Gastrocnemius medialis (tissue), 4 donors: Measurements from ENCODE around the gene SPATA31D1. TPM values are rescaled to one million over a fixed set of nuclear protein-coding genes. Genes with fewer than 3 reads are reported as not detected.

Source experiments
- ATAC-seq, 2 donors: fragments of 150-250 bp; one replicate each; pipeline ENCODE4 v1.9.1; 2016
- DNase-seq, 2 donors: peaks; one replicate each; pipeline ENCODE4 v3.0.0-alpha.2; 2019
- H3K27ac ChIP-seq, 4 donors: fragments of 200-600 bp; sonication (generic); 1 replicate in 1 of 4; 2 replicates in 3 of 4; pipeline ENCODE4 v1.5.1; 2016 to 2018; ENCODE audit warnings: mild to moderate bottlenecking in 2 of 4, moderate library complexity in 1 of 4
- H3K27me3 ChIP-seq, 3 donors: fragments of 200-600 bp; sonication (generic) in 2 of 3; 1 replicate in 1 of 3; 2 replicates in 2 of 3; pipeline versions ENCODE4 v1.5.1 to v1.6.0; 2016 to 2019; ENCODE audit warnings: mild to moderate bottlenecking in 1 of 3, moderate library complexity in 1 of 3
- H3K36me3 ChIP-seq, 2 donors: fragments of 200-600 bp; sonication (generic) in 1 of 2; one replicate each; pipeline ENCODE4 v1.5.1; 2017 to 2018
- H3K4me1 ChIP-seq, 2 donors: fragments of 200-600 bp; sonication (generic) in 1 of 2; one replicate each; pipeline ENCODE4 v1.5.1; 2016 to 2017; ENCODE audit warnings: mild to moderate bottlenecking in 2 of 2
- H3K4me3 ChIP-seq, 4 donors: fragments of 200-600 bp; sonication (generic) in 3 of 4; 1 replicate in 1 of 4; 2 replicates in 3 of 4; pipeline ENCODE4 v1.5.1; 2016 to 2019; ENCODE audit warnings: mild to moderate bottlenecking in 2 of 4
- H3K9me3 ChIP-seq, 3 donors: fragments of 200-600 bp; sonication (generic) in 2 of 3; 1 replicate in 1 of 3; 2 replicates in 2 of 3; pipeline ENCODE4 v1.5.1; 2016 to 2019
- POLR2A ChIP-seq, 2 donors: fragments of 450-650 bp; IDR thresholded peaks; one replicate each; pipeline ENCODE4 v1.6.1; 2017; ENCODE audit warnings: antibody characterized with exemption in 2 of 2, mild to moderate bottlenecking in 2 of 2, moderate library complexity in 2 of 2
- in situ Hi-C, 4 donors: fragments of 200-750 bp; cut with MboI; loops; one replicate each; pipeline versions ENCODE4 v1.15.0 to v1.8.0; 2017; ENCODE audit warnings: low sequenced_read_pairs in 4 of 4
- intact Hi-C: fragments of 100-400 bp; cut with DNase I; formaldehyde crosslinking; loops from one replicate; pipeline ENCODE4 v1.15.1; 2023; ENCODE audit warnings: low total_unique reads
- total RNA-seq, 4 donors: library from RNA; depleted of rRNA; stranded (reverse); fragments of >200 nt; gene quantifications; one replicate each; pipeline versions ENCODE4 v1.1.0 to v1.2.3, GENCODE V29; 2016
- TF ChIP-seq, protein P1 (sequence below), 5 experiments: fragments of 450-650 bp in 3 of 5; fragments of 200-600 bp in 2 of 5; sonication (generic) in 2 of 5; IDR thresholded peaks in 4 of 5; conservative IDR thresholded peaks in 1 of 5; 1 replicate in 4 of 5; 2 replicates in 1 of 5; pipeline ENCODE4 v1.5.1; 2016 to 2019; ENCODE audit warnings: antibody characterized with exemption in 5 of 5, mild to moderate bottlenecking in 3 of 5, moderate library complexity in 3 of 5

Gene SPATA31D1
- total RNA-seq, 4 donors from 2014 or later = not detected

DNA sequence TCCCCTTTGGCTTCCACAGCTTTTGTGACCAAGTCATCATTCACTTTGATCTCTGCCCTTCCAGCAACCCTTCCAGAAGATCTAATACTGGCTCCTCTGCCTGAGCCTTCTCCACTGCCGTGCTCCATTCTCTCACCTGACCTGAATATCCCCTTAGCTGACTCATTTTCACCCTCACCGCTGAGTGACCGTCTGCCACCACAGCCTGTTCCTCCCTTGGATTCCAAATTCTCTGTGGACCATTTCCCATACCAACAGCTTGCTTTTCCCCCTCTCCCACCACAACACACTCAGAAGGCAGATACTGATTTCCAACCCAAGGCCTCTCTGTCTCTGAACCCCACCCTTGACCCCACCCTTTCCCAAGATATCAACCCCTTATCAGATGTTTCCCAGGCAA is 20.5 kb upstream of the SPATA31D1 start:
- Histone ChIP-seq H3K27me3 (no peaks in the 10 kb centered on the region), H3K27ac (no peak overlapping the region), H3K36me3 (no peaks in the 10 kb centered on the region), H3K9me3 (no peaks in the 10 kb centered on the region), H3K4me1 (no peaks in the 10 kb centered on the region), H3K4me3 (no peak overlapping the region)
- no peak for TF ChIP-seq POLR2A (IDR thresholded peaks at IDR 0.05)
- TF ChIP-seq, protein P1, sequence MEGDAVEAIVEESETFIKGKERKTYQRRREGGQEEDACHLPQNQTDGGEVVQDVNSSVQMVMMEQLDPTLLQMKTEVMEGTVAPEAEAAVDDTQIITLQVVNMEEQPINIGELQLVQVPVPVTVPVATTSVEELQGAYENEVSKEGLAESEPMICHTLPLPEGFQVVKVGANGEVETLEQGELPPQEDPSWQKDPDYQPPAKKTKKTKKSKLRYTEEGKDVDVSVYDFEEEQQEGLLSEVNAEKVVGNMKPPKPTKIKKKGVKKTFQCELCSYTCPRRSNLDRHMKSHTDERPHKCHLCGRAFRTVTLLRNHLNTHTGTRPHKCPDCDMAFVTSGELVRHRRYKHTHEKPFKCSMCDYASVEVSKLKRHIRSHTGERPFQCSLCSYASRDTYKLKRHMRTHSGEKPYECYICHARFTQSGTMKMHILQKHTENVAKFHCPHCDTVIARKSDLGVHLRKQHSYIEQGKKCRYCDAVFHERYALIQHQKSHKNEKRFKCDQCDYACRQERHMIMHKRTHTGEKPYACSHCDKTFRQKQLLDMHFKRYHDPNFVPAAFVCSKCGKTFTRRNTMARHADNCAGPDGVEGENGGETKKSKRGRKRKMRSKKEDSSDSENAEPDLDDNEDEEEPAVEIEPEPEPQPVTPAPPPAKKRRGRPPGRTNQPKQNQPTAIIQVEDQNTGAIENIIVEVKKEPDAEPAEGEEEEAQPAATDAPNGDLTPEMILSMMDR (IDR thresholded peaks at IDR 0.05 in 4 of 5, conservative IDR thresholded peaks at IDR 0.05 in 1 of 5) = no peak
- in situ Hi-C loops = no loop called here
- DNase-seq (no peak), ATAC-seq (no peak)
- intact Hi-C loops = no loop called here

DNA sequence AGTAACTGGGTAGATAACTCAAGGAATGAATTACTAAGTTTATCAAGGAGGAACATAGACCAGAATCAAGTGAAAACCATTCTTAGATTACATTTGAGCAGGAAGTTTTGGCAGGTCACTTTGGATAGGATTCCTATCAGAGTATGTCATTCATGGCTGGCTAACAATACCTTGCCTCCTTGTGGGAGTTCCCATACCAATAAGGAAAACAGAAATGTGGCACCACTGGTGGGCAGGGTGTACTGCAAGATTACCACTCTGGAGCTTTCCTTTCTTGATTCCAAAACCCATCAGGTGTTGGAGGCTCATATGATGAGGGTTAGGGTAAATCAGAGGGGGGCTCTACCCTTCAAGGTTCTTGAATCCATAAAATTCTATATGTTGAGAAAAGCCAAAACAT is 18.6 kb upstream of the SPATA31D1 start:
- no peak overlapping the region for H3K27ac ChIP-seq
- peaks cover 0 to 7% of the 10 kb centered on the region in 2 donors for H3K4me1 ChIP-seq
- no peaks in the 10 kb centered on the region for H3K27me3 ChIP-seq
- in situ Hi-C loops (no loop called here), intact Hi-C loops (no loop called here)
- ATAC-seq (no peak), DNase-seq (no peak)
- H3K4me3 ChIP-seq = no peak overlapping the region
- H3K36me3 ChIP-seq = no peaks in the 10 kb centered on the region
- no peaks in the 10 kb centered on the region for H3K9me3 ChIP-seq
- TF ChIP-seq POLR2A (IDR thresholded peaks at IDR 0.05) = no peak
- TF ChIP-seq, protein P1 (IDR thresholded peaks at IDR 0.05 in 4 of 5, conservative IDR thresholded peaks at IDR 0.05 in 1 of 5) = no peak

GRCh38 chr9:81971727-81972126 is 16.8 kb upstream of the SPATA31D1 start:
- no peak overlapping the region for H3K27ac ChIP-seq
- DNase-seq = no peak
- no peak for TF ChIP-seq POLR2A (IDR thresholded peaks at IDR 0.05)
- TF ChIP-seq, protein P1 (IDR thresholded peaks at IDR 0.05 in 4 of 5, conservative IDR thresholded peaks at IDR 0.05 in 1 of 5) = no peak
- no peaks in the 10 kb centered on the region for H3K36me3 ChIP-seq
- no peak for ATAC-seq
- H3K4me3 ChIP-seq = no peak overlapping the region
- no peaks in the 10 kb centered on the region for H3K27me3 ChIP-seq
- intact Hi-C loops (no loop called here), in situ Hi-C loops (no loop called here)
- H3K4me1 ChIP-seq = peaks cover 0 to 9% of the 10 kb centered on the region in 2 donors
- H3K9me3 ChIP-seq = no peaks in the 10 kb centered on the region

GRCh38 chr9:81974764-81975163 is 13.8 kb upstream of the SPATA31D1 start:
- Histone ChIP-seq H3K36me3 (no peaks in the 10 kb centered on the region), H3K27ac (no peak overlapping the region), H3K27me3 (no peaks in the 10 kb centered on the region), H3K4me3 (no peak overlapping the region), H3K9me3 (no peaks in the 10 kb centered on the region), H3K4me1 (peaks cover 0 to 9% of the 10 kb centered on the region in 2 donors)
- ATAC-seq = no peak
- in situ Hi-C loops = no loop called here
- TF ChIP-seq, protein P1 (IDR thresholded peaks at IDR 0.05 in 4 of 5, conservative IDR thresholded peaks at IDR 0.05 in 1 of 5) = no peak
- no peak for TF ChIP-seq POLR2A (IDR thresholded peaks at IDR 0.05)
- DNase-seq = no peak
- intact Hi-C loops = no loop called here

- DNase-seq (no peak), ATAC-seq (no peak)
- intact Hi-C loops (no loop called here), in situ Hi-C loops (no loop called here)
- TF ChIP-seq, protein P1 (IDR thresholded peaks at IDR 0.05 in 4 of 5, conservative IDR thresholded peaks at IDR 0.05 in 1 of 5) = no peak
- no peak for TF ChIP-seq POLR2A (IDR thresholded peaks at IDR 0.05)
- H3K27me3 ChIP-seq = no peaks in the 10 kb centered on the region
- no peaks in the 10 kb centered on the region for H3K9me3 ChIP-seq
- H3K4me1 ChIP-seq = peaks cover 0 to 9% of the 10 kb centered on the region in 2 donors
- no peaks in the 10 kb centered on the region for H3K36me3 ChIP-seq
- no peak overlapping the region for H3K27ac ChIP-seq
- no peak overlapping the region for H3K4me3 ChIP-seq
Observed at GRCh38 chr9:81976351-81976750, 12.2 kb upstream of the SPATA31D1 start.
